H7 (cell line): ENCODE data around the gene PDLIM7. TPM values are rescaled to one million over a fixed set of nuclear protein-coding genes. Genes with fewer than 3 reads are reported as not detected.

Experiments
- DNase-seq: peaks from one replicate; pipeline ENCODE4 v3.0.0; 2012
- H3K27me3 ChIP-seq: 2 replicates; pipeline ENCODE4 v1.6.0; 2011; ENCODE audit warnings: mild to moderate bottlenecking, low read length; ENCODE audit not compliant: control insufficient read depth, insufficient read depth
- H3K36me3 ChIP-seq: replicated peaks from 2 replicates; pipeline ENCODE4 v1.5.1; 2011; ENCODE audit warnings: low read length; ENCODE audit not compliant: control insufficient read depth, insufficient read depth
- H3K4me3 ChIP-seq: 2 replicates; pipeline ENCODE4 v1.5.1; 2011; ENCODE audit warnings: low read depth, mild to moderate bottlenecking, control low read depth, low read length, moderate library complexity; ENCODE audit not compliant: insufficient read depth
- total RNA-seq: library from RNA; depleted of rRNA; stranded (reverse); fragments of >200 nt; shearing (Covaris generic); gene quantifications from 2 replicates; pipeline ENCODE4 v1.2.3, GENCODE V29; 2014

Gene PDLIM7
- total RNA-seq, 1 experiment from 2014 or later: 97.3 TPM

DNA sequence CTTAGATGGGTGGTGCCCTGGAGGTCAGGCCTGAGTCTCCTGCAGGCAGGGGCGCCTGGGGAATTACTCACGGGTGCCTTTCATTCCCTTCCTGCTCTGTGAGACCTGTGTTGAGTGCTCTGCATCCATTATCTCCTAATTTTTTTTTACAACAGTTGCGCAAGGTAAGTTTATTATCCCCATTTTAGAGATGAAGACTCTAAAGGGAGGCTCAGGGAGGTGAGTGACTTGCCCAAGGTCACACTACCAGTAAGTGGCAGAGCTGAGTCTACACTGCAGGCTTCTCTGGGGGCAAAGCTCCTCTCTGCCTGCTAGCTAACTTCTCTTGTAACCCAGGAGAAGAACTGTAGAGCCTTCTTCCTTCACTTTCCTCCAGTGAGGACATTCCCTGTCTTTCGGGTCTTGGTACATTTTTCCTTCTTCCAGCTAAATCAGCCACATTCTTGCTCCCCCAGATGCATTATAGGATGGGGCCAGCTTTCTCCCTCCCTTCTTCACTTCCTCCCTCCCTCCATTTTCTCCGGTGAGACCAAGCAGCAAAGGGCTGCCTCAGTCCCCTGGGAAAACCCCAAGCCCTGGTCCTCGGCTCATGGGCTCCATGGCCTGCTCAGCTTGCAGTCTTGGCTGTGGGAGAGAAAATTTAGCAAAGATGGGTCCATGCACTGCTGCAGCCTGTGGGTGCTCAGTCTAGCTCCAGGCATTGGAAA lies 49.0 kb downstream of the PDLIM7 start:
- DNase-seq: no peak
- Histone ChIP-seq H3K27me3 (peaks cover 16% of the 10 kb centered on the region), H3K4me3 (no peak overlapping the region), H3K36me3 (no peaks in the 10 kb centered on the region)

DNA sequence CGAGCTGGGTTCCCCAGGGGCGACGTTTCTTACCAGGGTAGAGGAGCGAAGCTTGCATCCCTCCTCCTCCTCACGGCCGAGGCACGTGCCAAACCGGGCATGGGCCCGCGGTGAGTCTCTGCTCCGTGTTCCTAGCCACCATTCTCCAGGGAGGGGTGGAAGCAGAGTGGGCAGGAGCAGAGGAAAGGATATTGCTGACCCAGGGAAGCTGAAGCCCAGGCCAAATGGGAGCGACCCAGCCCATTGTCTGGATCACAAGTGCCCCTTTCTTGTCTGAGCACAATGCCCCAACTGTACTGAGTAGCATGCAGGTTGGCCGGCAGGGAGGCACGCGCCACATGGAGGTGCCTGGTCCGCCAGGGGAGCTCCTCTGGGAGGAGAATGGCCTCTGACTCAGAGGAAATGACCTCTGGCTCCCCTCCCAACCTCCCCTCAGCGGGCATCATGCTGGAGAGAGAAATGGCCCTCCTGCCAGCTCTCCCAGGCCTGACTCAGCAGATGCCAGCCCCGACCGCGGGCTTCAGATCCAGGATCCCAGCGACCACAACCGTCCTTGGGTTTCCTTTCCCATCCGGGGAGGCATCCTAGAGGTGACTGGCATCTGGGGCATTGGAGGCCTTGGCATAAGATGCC lies 49.7 kb downstream of the PDLIM7 start:
- H3K4me3 ChIP-seq: peak overlapping the region; percentile 63
- H3K36me3 ChIP-seq: no peaks in the 10 kb centered on the region
- peaks cover 11% of the 10 kb centered on the region for H3K27me3 ChIP-seq
- peak; percentile 89 for DNase-seq

DNA sequence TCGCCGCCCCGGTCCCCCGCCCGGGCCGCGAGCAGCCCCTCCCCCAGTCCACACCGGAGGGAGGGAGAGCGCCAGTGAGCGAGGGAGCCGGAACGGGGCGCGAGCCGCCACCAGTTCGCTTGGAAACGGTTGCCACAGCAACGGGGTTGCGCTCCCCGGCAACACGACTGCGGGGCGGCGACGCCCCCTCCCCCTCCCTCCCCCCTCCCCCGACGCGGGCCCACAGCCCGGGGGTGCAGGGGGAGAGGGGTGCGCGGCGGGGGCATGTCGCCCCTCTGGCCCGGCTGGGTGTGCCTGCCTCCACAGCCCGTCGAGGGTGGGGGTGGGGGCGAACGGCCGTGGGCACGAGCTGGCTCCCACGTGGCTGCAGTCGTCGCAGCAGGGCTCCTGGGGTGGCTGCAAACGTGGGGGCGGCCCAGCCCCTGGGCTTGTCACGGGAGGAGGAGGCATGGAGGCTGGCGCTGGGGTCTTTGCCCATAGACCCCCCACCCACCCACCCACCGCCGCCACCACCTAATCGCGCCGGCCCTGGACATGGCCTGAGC lies 50.3 kb downstream of the PDLIM7 start:
- Histone ChIP-seq H3K27me3 (peaks cover 11% of the 10 kb centered on the region), H3K36me3 (no peaks in the 10 kb centered on the region), H3K4me3 (peak overlapping the region; percentile 63)
- peak; percentile 97 for DNase-seq

DNA sequence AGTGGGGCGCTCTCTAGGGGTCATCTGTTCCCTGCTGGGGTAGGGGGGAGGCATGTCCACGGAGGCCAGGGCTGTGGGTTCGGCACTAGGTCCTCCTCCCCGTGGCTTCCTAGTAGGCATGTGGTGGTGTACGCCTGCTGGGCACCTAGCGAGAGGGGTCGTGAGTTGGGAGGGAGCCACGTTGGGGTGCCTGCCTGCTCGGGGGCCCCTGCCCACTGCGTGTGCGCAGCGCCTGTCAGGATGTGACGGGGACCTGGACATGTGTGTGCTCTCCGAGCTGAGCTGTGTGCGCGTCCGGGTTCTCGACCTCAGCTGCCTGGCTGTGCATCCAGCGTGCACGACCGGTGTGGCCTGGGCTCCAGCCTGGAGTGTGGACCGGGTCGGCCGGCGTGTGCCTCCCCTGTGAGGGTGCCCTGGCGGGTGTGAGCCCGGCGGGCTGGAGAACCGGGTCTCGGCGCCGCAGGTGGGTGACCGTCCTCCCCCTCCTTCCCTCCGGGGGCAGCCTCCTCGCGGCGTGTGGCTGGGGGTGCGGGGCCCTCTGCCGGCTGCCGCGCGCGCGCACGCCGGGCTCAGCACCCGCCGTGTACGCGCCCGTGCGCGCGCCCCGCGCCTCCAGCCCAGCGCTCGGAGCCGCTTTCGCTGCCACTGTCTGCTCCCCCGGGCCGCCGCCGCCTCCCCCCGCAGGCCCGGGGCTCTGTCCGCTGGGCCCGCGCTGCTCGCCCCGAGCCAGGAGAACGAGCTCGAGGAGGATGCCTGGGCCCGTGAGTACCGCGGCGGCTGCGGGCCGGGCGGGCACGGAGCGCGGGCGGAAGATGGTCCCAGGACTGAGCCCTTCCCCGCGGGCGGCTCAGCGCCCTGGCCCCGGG lies 51.0 kb downstream of the PDLIM7 start, which contains the start of gene PRR7:
Gene PRR7 (plus strand): TSS at position 615 of the 866 bp plus-strand sequence. CDS start 8,254 bp downstream, outside the sequence.
- peak within 1 kb of the TSS; percentile 63 for H3K4me3 ChIP-seq
- DNase-seq: peak; percentile 96
- H3K27me3 ChIP-seq: peaks cover 11% of the 10 kb centered on the region
- H3K36me3 ChIP-seq: no peaks in the 10 kb centered on the region; the same call in 1 of the 2 replicates

DNA sequence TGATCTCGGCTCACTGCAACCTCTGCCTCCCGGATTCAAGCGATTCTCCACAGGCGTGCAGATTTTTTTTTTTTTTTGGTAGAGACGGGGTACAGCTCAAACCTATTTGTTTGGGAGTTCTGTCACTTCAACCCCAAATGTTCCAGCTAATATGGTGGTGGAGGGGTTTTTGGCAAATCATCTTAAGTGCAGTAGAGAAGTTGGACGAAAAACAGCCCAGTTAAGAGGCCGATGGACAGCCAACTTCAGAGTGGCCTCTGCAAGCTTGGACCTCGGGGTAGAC lies 51.5 kb downstream of the PDLIM7 start:
- Histone ChIP-seq H3K36me3 (no peaks in the 10 kb centered on the region; the same call in 1 of the 2 replicates), H3K4me3 (peak overlapping the region; percentile 63), H3K27me3 (peaks cover 11% of the 10 kb centered on the region)
- no peak for DNase-seq

DNA sequence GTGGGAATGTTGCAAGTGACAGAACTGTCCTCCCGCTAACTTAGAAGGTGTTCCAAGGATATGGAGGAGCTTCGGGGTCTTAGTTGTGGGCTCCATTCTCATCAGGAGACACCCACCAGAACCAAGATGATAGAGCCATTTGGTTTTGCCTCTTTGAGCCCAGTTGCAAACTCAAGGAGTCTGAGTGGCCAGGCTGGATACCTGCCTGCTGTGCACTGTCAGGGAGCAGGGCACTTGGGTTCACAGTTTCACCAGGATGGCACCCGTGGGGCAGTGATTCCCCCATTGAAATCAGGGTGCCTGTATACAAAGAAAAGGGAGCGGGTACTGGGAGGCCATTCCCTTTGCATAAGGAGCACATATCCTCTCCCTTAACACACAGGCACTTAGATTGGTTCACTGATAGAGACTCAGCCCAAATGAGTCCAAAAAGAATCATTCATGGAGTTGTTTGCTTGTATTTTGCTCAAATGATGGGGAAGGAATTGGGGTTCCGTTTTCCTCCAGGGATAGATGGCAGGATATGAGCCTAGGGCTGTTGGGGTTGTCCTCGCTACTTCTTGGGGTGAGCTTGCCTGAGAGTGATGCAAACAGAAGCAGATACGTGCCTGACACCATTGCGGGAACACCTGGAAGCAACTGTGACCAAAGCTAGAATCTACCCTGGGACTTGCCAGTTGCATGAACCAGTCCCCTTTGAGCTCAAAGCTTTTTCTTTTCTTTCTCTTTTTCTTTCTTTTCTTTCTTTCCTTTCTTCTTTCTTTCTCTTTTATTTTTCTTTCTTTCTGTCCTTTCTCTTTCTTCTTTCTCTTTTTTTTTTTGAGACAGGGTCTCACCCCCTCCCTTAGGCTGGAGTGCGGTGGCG lies 52.1 kb downstream of the PDLIM7 start:
- no peak overlapping the region for H3K4me3 ChIP-seq
- no peak for DNase-seq
- H3K36me3 ChIP-seq: peaks cover 1% of the 10 kb centered on the region; the same call in 1 of the 2 replicates
- H3K27me3 ChIP-seq: peaks cover 11% of the 10 kb centered on the region

DNA sequence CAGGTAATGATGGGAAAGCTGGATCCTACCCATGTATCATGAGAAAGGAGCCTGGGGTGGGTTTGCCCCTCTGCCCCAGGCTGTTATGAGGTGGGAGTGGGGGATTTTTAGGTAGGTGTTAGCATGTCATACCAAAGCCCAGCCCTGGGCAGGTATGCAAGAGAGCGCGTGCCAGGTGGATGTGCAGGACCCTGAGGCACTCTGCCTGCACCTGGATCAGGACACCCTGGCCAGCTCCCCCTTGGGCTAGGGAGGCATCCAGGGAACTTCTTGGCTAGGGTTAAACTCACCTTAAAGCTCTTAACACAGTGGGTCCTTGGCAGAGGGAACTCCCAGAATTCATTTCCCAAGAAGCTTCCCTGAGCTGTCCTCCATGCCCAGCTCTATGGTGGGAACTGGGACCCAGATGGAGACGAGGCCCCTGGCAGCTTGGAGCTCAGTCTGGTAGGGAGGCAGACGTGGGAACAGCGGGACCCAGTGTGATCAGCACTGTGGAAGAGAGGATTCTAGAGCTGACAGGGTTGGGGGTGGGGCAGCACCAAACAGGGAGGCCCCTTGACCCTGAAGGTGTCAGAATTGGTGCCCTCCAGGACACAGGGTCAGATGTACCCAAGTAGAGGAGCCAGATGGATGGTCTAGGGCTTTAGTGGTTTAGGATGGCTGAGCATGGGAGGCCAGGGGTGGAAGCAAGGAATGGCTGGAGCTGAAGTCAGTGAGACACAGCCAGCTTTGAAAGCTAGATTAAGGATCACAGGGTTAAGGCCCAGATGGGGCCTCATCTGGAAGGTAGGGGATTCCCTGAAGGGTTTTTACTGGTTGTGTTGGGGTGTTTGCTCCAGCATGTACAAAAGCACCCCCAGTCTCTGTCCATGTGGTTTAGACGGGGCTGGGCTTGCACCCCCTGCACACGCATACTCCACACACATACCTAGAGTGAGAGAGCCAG lies 53.0 kb downstream of the PDLIM7 start:
- no peak for DNase-seq
- H3K36me3 ChIP-seq: peaks cover 1% of the 10 kb centered on the region; the same call in 1 of the 2 replicates
- H3K4me3 ChIP-seq: no peak overlapping the region
- peaks cover 11% of the 10 kb centered on the region for H3K27me3 ChIP-seq

DNA sequence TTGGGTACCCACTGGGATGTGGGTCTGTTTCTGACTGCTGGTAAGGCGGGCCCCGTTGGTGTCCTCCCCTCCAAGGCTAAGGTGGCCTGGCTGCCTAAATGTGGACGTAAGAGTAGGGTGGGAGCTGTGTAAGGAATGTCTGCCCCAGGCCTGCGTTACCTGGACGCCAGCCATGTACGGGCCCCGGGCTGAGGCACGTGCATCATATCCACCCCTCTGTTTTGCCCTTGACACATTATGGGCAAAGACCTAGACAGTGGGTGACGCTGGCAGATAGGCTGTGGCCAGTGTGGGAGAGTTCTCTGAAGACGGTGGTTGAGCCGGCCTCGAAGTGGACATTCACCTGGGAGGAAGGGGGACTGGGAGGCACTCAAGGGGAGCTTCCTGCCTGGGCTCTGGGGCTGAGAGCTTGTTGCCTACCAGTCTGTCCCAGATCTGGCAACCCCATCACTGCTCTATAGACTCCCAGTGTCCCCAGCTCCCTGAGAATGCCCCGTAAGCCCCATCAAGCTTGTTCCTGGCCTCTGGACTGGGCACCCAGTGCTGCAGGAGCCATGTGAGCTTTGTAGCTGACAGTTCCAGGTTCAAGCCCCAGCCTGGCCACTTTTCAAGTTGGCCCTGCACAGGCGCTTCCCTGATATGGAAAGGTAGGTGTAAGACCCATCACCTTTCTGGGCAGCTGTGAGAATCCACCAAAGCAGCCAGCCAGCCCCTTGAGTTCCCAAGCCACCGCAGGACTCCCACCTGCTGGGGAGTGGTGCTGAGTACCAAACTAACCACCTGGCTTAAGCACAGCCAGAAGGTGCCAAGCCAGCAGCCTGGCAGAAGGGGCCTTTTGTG lies 54.0 kb downstream of the PDLIM7 start:
- peaks cover 11% of the 10 kb centered on the region for H3K27me3 ChIP-seq
- H3K4me3 ChIP-seq: no peak overlapping the region
- no peak for DNase-seq
- H3K36me3 ChIP-seq: peaks cover 1% of the 10 kb centered on the region; the same call in 1 of the 2 replicates

DNA sequence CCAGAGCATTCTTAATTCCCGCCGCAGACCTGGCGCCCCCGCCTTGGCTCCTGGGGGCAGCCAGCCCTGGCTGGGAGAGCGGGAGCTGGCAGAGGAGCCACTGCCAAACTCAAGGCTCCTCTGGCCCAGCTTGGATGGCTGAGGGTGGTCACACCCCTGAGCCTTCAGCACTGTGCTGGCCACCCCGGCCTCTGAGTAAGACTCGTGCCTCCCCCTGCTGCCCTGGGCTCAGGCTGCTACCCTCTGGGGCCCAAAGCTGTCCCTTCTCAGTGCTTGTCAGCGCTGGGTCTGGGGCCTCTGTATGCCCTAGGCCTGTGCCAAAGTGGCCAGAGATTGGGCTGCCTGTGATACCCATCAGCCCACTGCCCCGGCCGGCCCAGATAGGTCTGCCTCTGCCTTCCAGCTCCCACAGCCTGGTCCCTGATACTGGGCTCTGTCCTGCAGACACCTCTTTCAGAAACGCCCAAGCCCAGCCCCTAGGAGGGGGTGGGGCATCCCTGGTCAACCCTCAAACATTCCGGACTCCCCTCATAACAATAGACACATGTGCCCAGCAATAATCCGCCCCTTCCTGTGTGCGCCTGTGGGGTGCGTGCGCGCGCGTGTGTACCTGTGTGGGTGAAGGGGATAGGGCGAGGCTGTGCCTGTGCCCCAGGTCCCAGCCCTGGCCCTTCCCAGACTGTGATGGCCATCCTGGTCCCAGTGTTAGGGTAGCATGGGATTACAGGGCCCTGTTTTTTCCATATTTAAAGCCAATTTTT lies 55.2 kb downstream of the PDLIM7 start:
- peaks cover 7% of the 10 kb centered on the region for H3K36me3 ChIP-seq
- H3K4me3 ChIP-seq: no peak overlapping the region
- DNase-seq: no peak
- H3K27me3 ChIP-seq: peaks cover 7% of the 10 kb centered on the region

DNA sequence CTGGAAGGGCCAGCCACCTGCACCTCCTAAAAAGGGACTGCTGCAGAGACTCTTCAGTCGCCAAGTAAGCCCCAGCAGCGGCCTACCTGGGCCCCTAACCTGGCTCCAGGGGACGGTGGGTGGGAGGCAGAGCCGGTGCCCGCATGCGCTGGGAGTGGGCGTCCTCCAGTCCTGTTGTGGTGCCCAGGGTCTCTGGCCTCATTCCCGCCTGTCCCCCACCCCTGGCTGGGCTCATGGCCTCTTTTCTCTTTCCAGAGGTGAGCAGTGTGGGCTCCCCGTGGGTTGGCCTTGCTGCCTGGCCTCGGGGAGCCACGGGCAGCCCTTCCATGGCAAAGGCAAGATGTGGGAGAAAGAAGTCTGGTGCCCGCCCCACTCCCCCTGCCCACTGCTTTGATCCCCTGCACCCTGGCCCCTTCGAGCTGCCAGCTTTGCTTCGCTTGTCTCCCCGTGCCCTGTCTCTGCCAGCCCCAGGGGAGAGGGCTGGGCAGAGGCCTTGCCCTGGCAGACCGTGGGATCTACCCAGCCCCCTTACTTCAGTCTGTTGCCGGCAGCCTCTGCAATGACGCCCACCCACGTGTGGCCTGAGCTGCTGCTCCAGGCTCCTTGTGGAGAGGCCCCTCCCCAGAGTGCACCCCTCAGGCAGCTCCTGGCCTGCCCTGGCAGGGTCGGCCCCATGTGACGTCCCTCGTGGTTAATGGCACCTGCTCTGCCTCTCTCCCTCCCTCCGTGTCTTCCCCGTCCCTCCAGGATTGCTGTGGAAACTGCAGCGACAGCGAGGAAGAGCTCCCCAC lies 56.2 kb downstream of the PDLIM7 start:
- Histone ChIP-seq H3K27me3 (peaks cover 6% of the 10 kb centered on the region), H3K36me3 (peaks cover 10% of the 10 kb centered on the region), H3K4me3 (no peak overlapping the region)
- DNase-seq: no peak

DNA sequence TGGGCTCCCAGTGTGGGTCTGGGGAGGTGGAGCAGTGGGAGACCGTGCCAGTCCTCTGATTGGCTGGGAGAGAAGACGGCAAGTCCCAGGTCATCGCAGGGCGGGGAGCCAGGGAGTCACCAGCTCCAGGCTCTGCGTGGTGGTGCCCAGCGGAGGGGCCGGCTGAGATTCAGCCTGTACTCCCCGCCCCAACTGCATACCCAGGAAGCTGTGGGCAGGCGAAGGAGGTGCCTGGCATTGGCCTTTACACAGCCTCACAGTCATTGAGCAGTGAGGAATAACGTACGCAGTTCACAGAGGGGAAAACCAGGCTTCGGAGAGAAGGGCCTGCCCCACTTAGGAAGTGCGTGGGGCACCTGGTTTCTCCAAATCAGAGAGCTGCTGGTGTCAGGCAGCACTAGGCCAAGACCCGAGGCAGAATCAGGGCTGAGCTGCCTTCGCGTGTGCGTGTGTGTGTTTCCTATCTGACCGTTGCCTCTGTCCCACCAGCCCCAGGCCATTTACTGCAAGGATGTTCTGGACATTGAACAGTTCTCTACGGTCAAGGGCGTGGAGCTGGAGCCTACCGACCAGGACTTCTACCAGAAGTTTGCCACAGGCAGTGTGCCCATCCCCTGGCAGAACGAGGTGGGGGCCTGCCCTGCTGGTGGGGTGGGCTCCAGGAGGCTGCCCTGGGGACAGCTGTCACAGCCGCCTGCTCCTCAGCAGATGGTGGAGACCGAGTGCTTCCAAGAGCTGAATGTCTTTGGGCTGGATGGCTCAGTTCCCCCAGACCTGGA lies 57.0 kb downstream of the PDLIM7 start:
- Histone ChIP-seq H3K27me3 (peaks cover 1% of the 10 kb centered on the region), H3K4me3 (no peak overlapping the region), H3K36me3 (peaks cover 13% of the 10 kb centered on the region)
- peak; percentile 82 for DNase-seq
